Heart right ventricle (tissue), 16 donors: ENCODE results near the gene SLC2A8. TPM values are rescaled to one million over a fixed set of nuclear protein-coding genes. Genes with fewer than 3 reads are reported as not detected.

ENCODE experiments used
- ATAC-seq, 8 donors: fragments of 200-7000 bp; cut with Tn5 transposase; one replicate each; pipeline ENCODE4 v1.9.1; 2020; ENCODE audit warnings: mild to moderate bottlenecking in 8 of 8, moderate library complexity in 8 of 8, moderate number of reproducible peaks in 1 of 8
- DNase-seq, 2 donors: peaks; one replicate each; pipeline ENCODE4 v3.0.0-alpha.2; 2020
- H3K27ac ChIP-seq, 10 donors: fragments of 200-600 bp; sonication (generic) in 2 of 10; one replicate each; pipeline versions ENCODE4 v1.5.0 to v1.8.0; 2020 to 2022; ENCODE audit warnings: mild to moderate bottlenecking in 3 of 10
- H3K27me3 ChIP-seq, 7 donors: fragments of 200-600 bp; one replicate each; pipeline ENCODE4 v1.8.0; 2021 to 2022; ENCODE audit warnings: mild to moderate bottlenecking in 2 of 7
- H3K36me3 ChIP-seq, 9 donors: fragments of 200-600 bp; sonication (generic) in 1 of 9; one replicate each; pipeline versions ENCODE4 v1.5.0 to v1.8.0; 2020 to 2022; ENCODE audit warnings: mild to moderate bottlenecking in 2 of 9
- H3K4me1 ChIP-seq, 9 donors: fragments of 200-600 bp; sonication (generic) in 1 of 9; one replicate each; pipeline versions ENCODE4 v1.5.0 to v1.8.0; 2020 to 2022; ENCODE audit warnings: mild to moderate bottlenecking in 4 of 9
- H3K4me3 ChIP-seq, 10 donors: fragments of 200-600 bp; sonication (generic) in 2 of 10; one replicate each; pipeline versions ENCODE4 v1.5.0 to v1.8.0; 2020 to 2022; ENCODE audit warnings: mild to moderate bottlenecking in 7 of 10, moderate library complexity in 2 of 10
- H3K9me3 ChIP-seq, 11 donors: fragments of 200-600 bp in 10 of 11; sonication (generic) in 2 of 11; one replicate each; pipeline versions ENCODE4 v1.5.0 to v1.8.0; 2013 to 2022; ENCODE audit warnings: mild to moderate bottlenecking in 2 of 11, control low read depth in 1 of 11, moderate library complexity in 1 of 11
- WGBS, 2 donors: extraction: QIAGEN DNeasy Blood & Tissue Kit; methylation state at CpG; one replicate each; pipeline ENCODE4 v1.1.7; 2013; ENCODE audit warnings: inconsistent platforms in 1 of 2; 5-methylcytosine and 5-hydroxymethylcytosine counted together
- intact Hi-C, 10 donors: fragments of 100-400 bp; cut with DNase I; formaldehyde crosslinking; loops; one replicate each; pipeline versions ENCODE4 v1.11.1 to v1.14.2; 2022
- polyA plus RNA-seq, 2 donors: library from polyadenylated mRNA; stranded (reverse); fragments of 200-250 nt; gene quantifications; one replicate each; pipeline ENCODE4 v1.2.3, GENCODE V29; 2013
- total RNA-seq, 10 donors: library from RNA; stranded (reverse); fragmentation: NEBNext Ultra II Directional in 3 of 10; extraction: Animal tissue kit (Norgen Biotek cat#: 25700) in 3 of 10; gene quantifications; one replicate each; pipeline versions ENCODE4 v1.2.1 to v1.2.4, GENCODE V29; 2021 to 2023
- TF ChIP-seq, protein P1 (sequence below), 9 donors: fragments of 200-600 bp; sonication (generic) in 2 of 9; IDR thresholded peaks; one replicate each; pipeline versions ENCODE4 v1.5.0 to v1.8.0; 2021 to 2022; ENCODE audit warnings: antibody characterized with exemption in 9 of 9, mild to moderate bottlenecking in 5 of 9, moderate library complexity in 1 of 9
- donor health status: Arrhythmogenic right ventricular cardiomyopathy.
- donor health status: ischemic (EF 13 %, LVEDD 7.1; RV severe dilation, severe dysfunction).
- donor health status: healthy with polysubstance abuse.
- donor health status: DM: no; HTN: yes; CAD: no.
- donor health status: DM: no; HTN: no; CAD: no.
- donor health status: ischemic (EF 25% LVEDD 6.9; RV normal size, moderate dysfunction).
- donor health status: ischemic (EF 25% LVEDD 5.7; RV mildly dilated, moderate dysfunction).
- donor health status: healthy.
- donor health status: DM: yes; HTN: yes; CAD: no.
- donor health status: Ischemic cardiomyopathy.
- donor health status: ischemic (EF 35%, LVEDD 5.7; RV mildly dilated, moderate dysfunction).
- donor health status: nonischemic (EF 11% LVEDD 7.7; RV severe dilation, severe dysfunction).
- donor health status: DM: yes; HTN: yes; CAD: no.
- donor health status: PGD.
- donor health status: ischemic (EF 29% LVEDD 5.4; RV normal size, mild dysfunction).
- donor health status: nonischemic (EF 23%, LVEDD 6.1; RV moderate dilation, normal function).

SLC2A8 gene
- total and polyA plus RNA-seq, 12 donors: 10.0 to 26.7 (median 13.2) TPM

DNA sequence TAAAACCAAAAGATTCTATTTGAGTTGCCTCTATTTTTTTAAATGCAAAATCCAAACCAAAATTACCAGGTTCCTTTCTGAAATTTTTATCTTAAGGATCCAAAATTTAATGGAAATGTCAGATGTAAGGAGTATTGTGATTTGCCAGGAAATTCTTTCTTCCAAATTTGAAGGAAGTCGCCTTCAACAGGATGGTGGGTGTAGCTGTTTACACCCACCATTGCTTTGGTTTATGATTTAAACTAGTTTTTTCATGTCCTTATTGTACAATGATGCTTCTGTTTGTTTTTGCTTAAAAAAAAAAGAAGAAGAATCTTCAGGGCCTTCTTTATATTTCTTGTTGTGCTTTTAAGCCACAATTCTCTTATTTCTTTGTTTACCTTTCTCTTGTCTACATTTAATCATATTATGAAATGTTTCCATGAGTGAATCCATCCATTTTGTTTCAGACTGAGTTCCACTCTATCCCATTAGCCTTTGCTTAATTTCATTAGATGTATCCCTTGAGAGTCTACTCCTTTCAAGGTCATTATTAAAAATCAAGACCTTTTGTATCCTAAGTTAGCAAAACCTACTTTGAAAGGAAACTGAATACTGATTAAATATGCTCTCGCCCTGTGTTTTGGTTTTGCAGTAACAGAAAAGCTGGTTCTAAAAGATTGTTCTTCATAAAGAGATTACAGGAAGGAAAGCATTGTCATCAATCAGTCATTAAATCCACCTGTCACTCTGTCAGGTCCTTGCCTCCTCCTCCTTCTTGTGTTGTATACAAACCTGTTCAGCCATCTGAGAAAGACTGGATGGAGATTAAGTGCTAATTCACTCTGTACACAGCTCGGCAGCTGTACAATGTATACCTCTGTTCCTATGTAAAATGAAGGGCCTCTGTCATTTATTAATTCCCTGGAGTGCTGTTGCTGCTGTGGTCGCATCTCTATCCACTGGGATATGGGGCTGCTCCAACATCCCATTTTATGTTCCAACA, 45.5 kb upstream of the SLC2A8 start:
- TF ChIP-seq, protein P1, sequence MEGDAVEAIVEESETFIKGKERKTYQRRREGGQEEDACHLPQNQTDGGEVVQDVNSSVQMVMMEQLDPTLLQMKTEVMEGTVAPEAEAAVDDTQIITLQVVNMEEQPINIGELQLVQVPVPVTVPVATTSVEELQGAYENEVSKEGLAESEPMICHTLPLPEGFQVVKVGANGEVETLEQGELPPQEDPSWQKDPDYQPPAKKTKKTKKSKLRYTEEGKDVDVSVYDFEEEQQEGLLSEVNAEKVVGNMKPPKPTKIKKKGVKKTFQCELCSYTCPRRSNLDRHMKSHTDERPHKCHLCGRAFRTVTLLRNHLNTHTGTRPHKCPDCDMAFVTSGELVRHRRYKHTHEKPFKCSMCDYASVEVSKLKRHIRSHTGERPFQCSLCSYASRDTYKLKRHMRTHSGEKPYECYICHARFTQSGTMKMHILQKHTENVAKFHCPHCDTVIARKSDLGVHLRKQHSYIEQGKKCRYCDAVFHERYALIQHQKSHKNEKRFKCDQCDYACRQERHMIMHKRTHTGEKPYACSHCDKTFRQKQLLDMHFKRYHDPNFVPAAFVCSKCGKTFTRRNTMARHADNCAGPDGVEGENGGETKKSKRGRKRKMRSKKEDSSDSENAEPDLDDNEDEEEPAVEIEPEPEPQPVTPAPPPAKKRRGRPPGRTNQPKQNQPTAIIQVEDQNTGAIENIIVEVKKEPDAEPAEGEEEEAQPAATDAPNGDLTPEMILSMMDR (IDR thresholded peaks at IDR 0.05): no peak
- H3K27ac ChIP-seq: peak overlapping the region in 7 of 10 donors; percentile 9 to 72 (median 54)
- WGBS, 2 donors: 71 to 75% methylated on average over 4 of the region's 4 CpGs
- DNase-seq (no peak), ATAC-seq (peak in 3 of 8 donors; percentile 54 to 70 (median 67))
- peaks cover 0 to 33% (median 0%) of the 10 kb centered on the region in 9 donors for H3K36me3 ChIP-seq
- intact Hi-C loops: loop anchor here in 1 of 10 donors (10.0 kb wide), 1 partner anchor 137 kb away; no protein-coding TSS in a partner anchor
- no peaks in the 10 kb centered on the region for H3K9me3 ChIP-seq
- H3K4me1 ChIP-seq: peaks cover 0 to 50% (median 2%) of the 10 kb centered on the region in 9 donors
- H3K27me3 ChIP-seq: no peaks in the 10 kb centered on the region
- no peak overlapping the region for H3K4me3 ChIP-seq

GRCh38 chr9:127353882-127354281, 43.1 kb upstream of the SLC2A8 start:
- ATAC-seq: no peak
- no peak overlapping the region for H3K4me3 ChIP-seq
- intact Hi-C loops: loop anchor here in 1 of 10 donors (10.0 kb wide), 1 partner anchor 139 kb away; no protein-coding TSS in a partner anchor
- no peaks in the 10 kb centered on the region for H3K9me3 ChIP-seq
- 64 to 70% methylated on average over 5 of the region's 5 CpGs for WGBS, 2 donors
- TF ChIP-seq, protein P1 (IDR thresholded peaks at IDR 0.05): no peak
- peaks cover 0 to 33% (median 0%) of the 10 kb centered on the region in 9 donors for H3K4me1 ChIP-seq
- no peak for DNase-seq
- H3K27ac ChIP-seq: peak overlapping the region in 1 of 10 donors; percentile 6
- peaks cover 0 to 50% (median 4%) of the 10 kb centered on the region in 9 donors for H3K36me3 ChIP-seq
- no peaks in the 10 kb centered on the region for H3K27me3 ChIP-seq

- WGBS, 2 donors: 78 to 95% methylated on average over 4 of the region's 4 CpGs
- Histone ChIP-seq H3K36me3 (peaks cover 0 to 66% (median 0%) of the 10 kb centered on the region in 9 donors), H3K4me1 (peaks cover 0 to 24% (median 0%) of the 10 kb centered on the region in 9 donors), H3K4me3 (no peak overlapping the region), H3K27me3 (no peaks in the 10 kb centered on the region), H3K9me3 (no peaks in the 10 kb centered on the region), H3K27ac (no peak overlapping the region)
- intact Hi-C loops: loop anchor here in 1 of 10 donors (10.0 kb wide), 1 partner anchor 142 kb away; no protein-coding TSS in a partner anchor
- no peak for ATAC-seq
- DNase-seq: no peak
- TF ChIP-seq, protein P1 (IDR thresholded peaks at IDR 0.05): no peak
Measured at GRCh38 chr9:127356906-127357305, 40.1 kb upstream of the SLC2A8 start.

DNA sequence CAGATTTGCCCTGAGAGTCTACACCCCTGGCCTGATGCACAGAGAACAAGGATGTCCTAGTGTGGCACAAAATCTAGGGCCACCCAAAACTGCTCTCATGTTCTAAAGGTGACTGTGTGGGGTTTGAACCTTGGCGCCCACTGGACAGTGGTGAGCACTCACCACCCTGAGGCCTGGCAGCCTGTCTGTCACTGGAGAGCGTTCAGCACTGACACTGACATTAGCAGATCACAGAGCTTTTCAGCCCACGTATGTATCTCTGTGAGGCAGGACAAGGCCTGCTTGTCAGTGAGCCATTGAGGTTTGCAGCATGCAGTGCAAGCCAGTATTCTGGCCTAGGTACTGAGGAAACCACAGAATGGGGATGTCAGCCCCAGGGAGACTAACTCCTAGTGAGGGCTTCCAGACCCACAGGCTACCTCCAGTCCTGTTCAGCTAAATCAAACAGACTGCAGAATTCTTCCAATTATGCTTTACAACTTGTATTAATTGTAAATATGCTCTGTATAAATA, 38.9 kb upstream of the SLC2A8 start:
- ATAC-seq (peak in 2 of 8 donors; percentile 46 to 56), DNase-seq (no peak)
- Histone ChIP-seq H3K36me3 (peaks cover 0 to 72% (median 0%) of the 10 kb centered on the region in 9 donors), H3K9me3 (no peaks in the 10 kb centered on the region), H3K4me1 (peaks cover 0 to 16% (median 0%) of the 10 kb centered on the region in 9 donors), H3K27me3 (no peaks in the 10 kb centered on the region), H3K27ac (no peak overlapping the region), H3K4me3 (no peak overlapping the region)
- intact Hi-C loops: loop anchor here in 1 of 10 donors (10.0 kb wide), 1 partner anchor 143 kb away; no protein-coding TSS in a partner anchor
- TF ChIP-seq, protein P1 (IDR thresholded peaks at IDR 0.05): no peak
- WGBS, 2 donors: 78 to 82% methylated on average over 3 of the region's 3 CpGs
